ENCODE data around the gene CABP4. TPM values are rescaled to one million over a fixed set of nuclear protein-coding genes. Genes with fewer than 3 reads are reported as not detected.

The CABP4 gene
- polyA plus RNA-seq, 1 donor = 1.0 TPM

GRCh38 chr11:67496113-67496512 lies 41.0 kb downstream of the CABP4 start:
- DNase-seq = no peak

- DNase-seq = no peak
Observed at GRCh38 chr11:67497656-67498291, 42.6 kb downstream of the CABP4 start.

- no peak for DNase-seq
Observed at GRCh38 chr11:67498544-67498972, 43.4 kb downstream of the CABP4 start.

- DNase-seq = no peak
Observed at GRCh38 chr11:67499808-67500483, 44.8 kb downstream of the CABP4 start.

GRCh38 chr11:67500484-67500821 lies 45.3 kb downstream of the CABP4 start:
- DNase-seq = no peak

GRCh38 chr11:67500831-67501715 lies 45.9 kb downstream of the CABP4 start:
- no peak for DNase-seq

GRCh38 chr11:67501854-67502253 lies 46.7 kb downstream of the CABP4 start:
- DNase-seq = no peak

GRCh38 chr11:67502328-67502979 lies 47.3 kb downstream of the CABP4 start:
- DNase-seq = no peak

- DNase-seq = no peak
Observed at GRCh38 chr11:67503119-67504004, 48.2 kb downstream of the CABP4 start.

GRCh38 chr11:67504005-67504949 lies 49.1 kb downstream of the CABP4 start:
- DNase-seq = peak; percentile 25

- DNase-seq = peak; percentile 53
Observed at GRCh38 chr11:67504950-67505581, 49.9 kb downstream of the CABP4 start, which contains the start of gene PITPNM1. Gene PITPNM1, minus strand, starts transcription at chr11:67505363. Its CDS starts 1,183 bp downstream, at chr11:67504180.

GRCh38 chr11:67505605-67506396 lies 50.6 kb downstream of the CABP4 start:
- peak; percentile 82 for DNase-seq

- no peak for DNase-seq
Observed at GRCh38 chr11:67506426-67507051, 51.4 kb downstream of the CABP4 start.

GRCh38 chr11:67507242-67507863 lies 52.2 kb downstream of the CABP4 start:
- DNase-seq = peak; percentile 21

GRCh38 chr11:67507864-67508485 lies 52.8 kb downstream of the CABP4 start, which contains the start of gene CDK2AP2:
Gene CDK2AP2, minus strand, starts transcription at chr11:67508162. Its CDS starts 80 bp downstream, at chr11:67508082.
- peak; percentile 98 for DNase-seq

- DNase-seq = peak; percentile 96
Observed at GRCh38 chr11:67508486-67509121, 53.5 kb downstream of the CABP4 start.

- no peak for DNase-seq
Observed at GRCh38 chr11:67510023-67510345, 54.8 kb downstream of the CABP4 start.
